Epithelial cell of proximal tubule (primary cell): ENCODE measurements around the gene TMEM178B. TPM values are rescaled to one million over a fixed set of nuclear protein-coding genes. Genes with fewer than 3 reads are reported as not detected.

Experiments
- DNase-seq: peaks from one replicate; pipeline ENCODE4 v3.0.0-alpha.2; 2011; ENCODE audit warnings: low read depth
- H3K4me3 ChIP-seq: 2 replicates; pipeline ENCODE4 v1.5.1; 2011; ENCODE audit warnings: low read depth, mild to moderate bottlenecking, low read length
- CTCF ChIP-seq: conservative IDR thresholded peaks from 2 replicates; pipeline ENCODE4 v1.5.1; 2012; ENCODE audit warnings: low read depth, mild to moderate bottlenecking, low read length
- total RNA-seq: library from RNA; depleted of rRNA; stranded (reverse); fragments of >200 nt; gene quantifications from 2 replicates; pipeline ENCODE4 v1.2.3, GENCODE V29; 2015

TMEM178B gene
- total RNA-seq, 1 donor from 2014 or later = 3.1 TPM

- no peak overlapping the region for H3K4me3 ChIP-seq
- no peak for TF ChIP-seq CTCF
- no peak for DNase-seq
These were observed 48.9 kb downstream of the TMEM178B start for GRCh38 chr7:141122736-141123135.

- no peak overlapping the region for H3K4me3 ChIP-seq
- DNase-seq = no peak
- TF ChIP-seq CTCF = no peak
These were observed 49.7 kb downstream of the TMEM178B start for GRCh38 chr7:141123522-141123921.

GRCh38 chr7:141126107-141126506 is 52.2 kb downstream of the TMEM178B start:
- no peak for DNase-seq
- no peak for TF ChIP-seq CTCF
- no peak overlapping the region for H3K4me3 ChIP-seq

- no peak overlapping the region for H3K4me3 ChIP-seq
- no peak for DNase-seq
These were observed 54.6 kb downstream of the TMEM178B start for GRCh38 chr7:141128506-141128905.

GRCh38 chr7:141128931-141129330 is 55.1 kb downstream of the TMEM178B start:
- H3K4me3 ChIP-seq = no peak overlapping the region
- DNase-seq = no peak
- no peak for TF ChIP-seq CTCF

More at GRCh38 chr7:141128506-141128905, 54.6 kb downstream of the TMEM178B start:
- no peak for TF ChIP-seq CTCF

- DNase-seq = no peak
- no peak overlapping the region for H3K4me3 ChIP-seq
- TF ChIP-seq CTCF = no peak
These were observed 58.8 kb downstream of the TMEM178B start for GRCh38 chr7:141132671-141133070.

GRCh38 chr7:141133646-141134045 is 59.8 kb downstream of the TMEM178B start:
- no peak overlapping the region for H3K4me3 ChIP-seq
- TF ChIP-seq CTCF = no peak
- DNase-seq = no peak
